ENCODE data around the gene CD2. TPM values are rescaled to one million over a fixed set of nuclear protein-coding genes. Genes with fewer than 3 reads are reported as not detected.
A peak's percentile ranks its signal among the peaks of the same experiment; 100 is the strongest.

The CD2 gene
- total RNA-seq, 2 experiments from 2014 or later, result not detected

GRCh38 chr1:116751621-116752020 is 2.6 kb upstream of the CD2 start:
- TF ChIP-seq CTCF (conservative IDR thresholded peaks at IDR 0.05; ENCODE audit: low read length), result no peak
- no peak for TF ChIP-seq EZH2phosphoT487 (IDR thresholded peaks at IDR 0.05; ENCODE audit: borderline replicate concordance, low read depth, low read length)
- Histone ChIP-seq H3K79me2 (ENCODE audit: insufficient read depth, low read depth, low read length) (no peaks in the 10 kb centered on the region), H3K27ac (ENCODE audit: low read depth, low read length, poor library complexity, severe bottlenecking) (no peak overlapping the region), H3K4me3 (ENCODE audit: low read depth, low read length, poor library complexity, severe bottlenecking) (no peak overlapping the region), H3K9me2 (ENCODE audit: insufficient read depth, low read length) (no peaks in the 10 kb centered on the region), H3K4me2 (ENCODE audit: low read length) (no peak overlapping the region), H2AFZ (ENCODE audit: low read length) (peak overlapping the region; percentile 54; the same call in 1 of the 2 replicates), H3K36me3 (ENCODE audit: insufficient read depth, low read length) (no peaks in the 10 kb centered on the region; the same call in 1 of the 2 replicates), H3K9me3 (ENCODE audit: low read length) (peaks cover 33% of the 10 kb centered on the region), H3K4me1 (ENCODE audit: insufficient read depth, low read length, poor library complexity, severe bottlenecking) (peaks cover 21% of the 10 kb centered on the region), H4K20me1 (ENCODE audit: insufficient read depth, low read length) (no peaks in the 10 kb centered on the region)
- BruUV-seq (replicated peaks), result no TSS peak
- no peak for DNase-seq (ENCODE audit: low spot score)
- ChIA-PET CTCF (ENCODE audit: unreplicated experiment) (no interaction called here), POLR2A (interaction anchor here (0.6 to 0.8 kb wide), 2 partner anchors 12 to 14 kb away, joined by 3 to 4 read pairs; no protein-coding TSS in a partner anchor)
- intact Hi-C loops (cut with micrococcal nuclease; ENCODE audit: unreplicated experiment), result no loop called here

- H3K27ac ChIP-seq (ENCODE audit: low read depth, low read length, poor library complexity, severe bottlenecking), result no peak overlapping the region
- TF ChIP-seq CTCF (conservative IDR thresholded peaks at IDR 0.05; ENCODE audit: low read length), result no peak
- TF ChIP-seq EZH2phosphoT487 (IDR thresholded peaks at IDR 0.05; ENCODE audit: borderline replicate concordance, low read depth, low read length), result no peak
- H3K4me1 ChIP-seq (ENCODE audit: insufficient read depth, low read length, poor library complexity, severe bottlenecking), result peaks cover 21% of the 10 kb centered on the region
- intact Hi-C loops (cut with micrococcal nuclease; ENCODE audit: unreplicated experiment), result no loop called here
- no peaks in the 10 kb centered on the region for H4K20me1 ChIP-seq (ENCODE audit: insufficient read depth, low read length)
- H3K4me2 ChIP-seq (ENCODE audit: low read length), result no peak overlapping the region
- ChIA-PET CTCF (ENCODE audit: unreplicated experiment) (no interaction called here), POLR2A (interaction anchor here (1.1 kb wide), 1 partner anchor 15 kb away, joined by 3 read pairs; no protein-coding TSS in a partner anchor)
- H3K9me2 ChIP-seq (ENCODE audit: insufficient read depth, low read length), result no peaks in the 10 kb centered on the region
- H3K79me2 ChIP-seq (ENCODE audit: insufficient read depth, low read depth, low read length), result no peaks in the 10 kb centered on the region
- DNase-seq (ENCODE audit: low spot score), result no peak
- peaks cover 19% of the 10 kb centered on the region for H3K9me3 ChIP-seq (ENCODE audit: low read length)
- peak overlapping the region; percentile 64 for H2AFZ ChIP-seq (ENCODE audit: low read length)
- no TSS peak for BruUV-seq (replicated peaks)
- no peak overlapping the region for H3K4me3 ChIP-seq (ENCODE audit: low read depth, low read length, poor library complexity, severe bottlenecking)
- no peaks in the 10 kb centered on the region; the same call in 1 of the 2 replicates for H3K36me3 ChIP-seq (ENCODE audit: insufficient read depth, low read length)
These were observed 918 bp upstream of the CD2 start for GRCh38 chr1:116753312-116753711.

- intact Hi-C loops (cut with micrococcal nuclease; ENCODE audit: unreplicated experiment), result no loop called here
- CTCF ChIA-PET (ENCODE audit: unreplicated experiment), result no interaction called here
- Histone ChIP-seq H3K4me2 (ENCODE audit: low read length) (no peak overlapping the region), H4K20me1 (ENCODE audit: insufficient read depth, low read length) (no peaks in the 10 kb centered on the region), H3K79me2 (ENCODE audit: insufficient read depth, low read depth, low read length) (no peaks in the 10 kb centered on the region), H2AFZ (ENCODE audit: low read length) (no peak overlapping the region), H3K9me3 (ENCODE audit: low read length) (peaks cover 1% of the 10 kb centered on the region; the same call in 1 of the 2 replicates), H3K4me3 (ENCODE audit: low read depth, low read length, poor library complexity, severe bottlenecking) (no peak overlapping the region), H3K9me2 (ENCODE audit: insufficient read depth, low read length) (no peaks in the 10 kb centered on the region), H3K4me1 (ENCODE audit: insufficient read depth, low read length, poor library complexity, severe bottlenecking) (peaks cover 21% of the 10 kb centered on the region), H3K36me3 (ENCODE audit: insufficient read depth, low read length) (no peaks in the 10 kb centered on the region), H3K27ac (ENCODE audit: low read depth, low read length, poor library complexity, severe bottlenecking) (no peak overlapping the region)
- BruUV-seq (replicated peaks), result no TSS peak
- POLR2A ChIA-PET, result no interaction called here
- DNase-seq (ENCODE audit: low spot score), result no peak
- TF ChIP-seq EZH2phosphoT487 (IDR thresholded peaks at IDR 0.05; ENCODE audit: borderline replicate concordance, low read depth, low read length) (no peak), CTCF (conservative IDR thresholded peaks at IDR 0.05; ENCODE audit: low read length) (no peak)
These were observed 836 bp downstream of the CD2 start for GRCh38 chr1:116755066-116755465.
